ENCODE results near the gene RHOD. TPM values are rescaled to one million over a fixed set of nuclear protein-coding genes. Genes with fewer than 3 reads are reported as not detected.
A peak's percentile ranks its signal among the peaks of the same experiment; 100 is the strongest.

RHOD gene
- total RNA-seq, 1 experiment from 2014 or later: 190 TPM

DNA sequence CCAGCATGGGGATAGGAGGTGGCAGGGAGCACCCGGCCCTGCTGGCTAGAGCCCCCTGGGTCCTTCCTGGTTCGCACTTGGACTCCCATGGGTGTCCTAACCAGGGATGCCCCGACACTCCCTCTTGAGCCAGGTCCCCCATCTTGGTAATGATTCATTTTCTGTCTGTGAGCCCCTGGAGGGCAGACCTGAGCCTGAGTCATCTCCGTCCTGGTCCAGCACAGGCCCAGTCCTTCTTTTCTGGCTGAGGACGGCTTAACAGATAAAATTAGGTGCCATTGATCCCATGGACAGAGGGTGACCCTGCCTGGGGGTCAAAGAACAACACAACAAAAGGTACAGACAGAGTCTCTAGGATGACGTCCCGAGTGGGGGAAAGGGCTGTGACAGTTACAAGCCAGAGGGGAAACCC, 3.5 kb downstream of the RHOD start:
- peak; percentile 67 for DNase-seq (ENCODE audit: unreplicated experiment)
- POLR2A ChIA-PET: no interaction called here

DNA sequence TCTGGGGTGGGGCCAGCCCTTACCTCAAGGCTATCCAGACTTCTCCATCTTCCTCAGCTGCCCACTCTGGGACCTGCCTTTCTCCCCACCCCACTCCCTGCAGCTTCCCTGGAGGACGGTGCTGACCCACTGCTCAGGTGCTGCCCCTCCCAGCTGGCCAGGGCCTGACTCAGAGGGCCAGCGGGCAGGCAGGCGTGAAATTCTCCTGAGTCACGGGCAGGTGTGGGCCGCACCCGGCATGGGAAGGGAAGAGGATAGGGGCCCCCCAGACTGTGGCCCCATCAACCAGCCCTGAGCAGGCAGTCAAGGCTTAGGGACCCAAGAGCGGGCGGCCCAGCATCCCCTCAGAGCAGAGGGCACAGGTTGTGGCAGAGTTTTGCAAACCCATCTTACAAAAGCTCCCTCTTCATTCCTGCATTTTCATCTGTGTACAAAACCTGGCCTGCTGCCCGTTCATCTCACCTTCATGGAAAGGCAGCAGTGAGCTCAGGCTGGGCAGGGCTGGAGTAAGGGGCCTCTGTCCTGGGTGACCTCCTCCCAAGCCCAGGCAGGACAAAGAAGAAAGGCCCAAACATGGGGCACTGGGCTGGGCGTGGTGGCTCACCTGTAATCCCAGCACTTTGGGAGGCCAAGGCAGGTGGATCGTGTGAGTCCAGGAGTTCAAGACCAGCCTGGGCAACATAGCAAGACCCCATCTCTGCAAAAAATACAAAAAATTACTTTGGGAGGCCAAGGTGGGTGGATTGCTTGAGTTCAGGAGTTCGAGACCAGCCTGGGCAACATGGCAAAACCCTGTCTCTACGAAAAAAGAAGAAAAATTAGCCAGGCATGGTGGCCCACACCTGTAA, 6.1 kb downstream of the RHOD start:
- Mint-ChIP-seq H3K4me1 (ENCODE audit: insufficient read depth, unreplicated experiment) (peaks cover 25% of the 10 kb centered on the region), H3K36me3 (ENCODE audit: insufficient read depth, unreplicated experiment) (peaks cover 53% of the 10 kb centered on the region), H3K9me3 (ENCODE audit: unreplicated experiment) (no peaks in the 10 kb centered on the region), H3K4me3 (ENCODE audit: unreplicated experiment) (peak overlapping the region; percentile 62), H3K27me3 (ENCODE audit: insufficient read depth, unreplicated experiment) (no peaks in the 10 kb centered on the region), H3K27ac (ENCODE audit: low read depth, unreplicated experiment) (peak overlapping the region; percentile 89)
- CTCF ChIA-PET: interaction anchor here (0.6 to 1.8 kb wide), 3 partner anchors 10 to 15 kb away, joined by 3 to 14 read pairs (median 11); no protein-coding TSS in a partner anchor
- intact Hi-C loops (cut with micrococcal nuclease): no loop called here
- TF ChIP-seq, protein P1, sequence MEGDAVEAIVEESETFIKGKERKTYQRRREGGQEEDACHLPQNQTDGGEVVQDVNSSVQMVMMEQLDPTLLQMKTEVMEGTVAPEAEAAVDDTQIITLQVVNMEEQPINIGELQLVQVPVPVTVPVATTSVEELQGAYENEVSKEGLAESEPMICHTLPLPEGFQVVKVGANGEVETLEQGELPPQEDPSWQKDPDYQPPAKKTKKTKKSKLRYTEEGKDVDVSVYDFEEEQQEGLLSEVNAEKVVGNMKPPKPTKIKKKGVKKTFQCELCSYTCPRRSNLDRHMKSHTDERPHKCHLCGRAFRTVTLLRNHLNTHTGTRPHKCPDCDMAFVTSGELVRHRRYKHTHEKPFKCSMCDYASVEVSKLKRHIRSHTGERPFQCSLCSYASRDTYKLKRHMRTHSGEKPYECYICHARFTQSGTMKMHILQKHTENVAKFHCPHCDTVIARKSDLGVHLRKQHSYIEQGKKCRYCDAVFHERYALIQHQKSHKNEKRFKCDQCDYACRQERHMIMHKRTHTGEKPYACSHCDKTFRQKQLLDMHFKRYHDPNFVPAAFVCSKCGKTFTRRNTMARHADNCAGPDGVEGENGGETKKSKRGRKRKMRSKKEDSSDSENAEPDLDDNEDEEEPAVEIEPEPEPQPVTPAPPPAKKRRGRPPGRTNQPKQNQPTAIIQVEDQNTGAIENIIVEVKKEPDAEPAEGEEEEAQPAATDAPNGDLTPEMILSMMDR (IDR thresholded peaks at IDR 0.05; ENCODE audit: unreplicated experiment): no peak
- POLR2A ChIA-PET: interaction anchor here (0.9 to 1.8 kb wide), 10 partner anchors 8 to 320 kb away, joined by 3 to 11 read pairs (median 4); partner anchors contain the start of gene KDM2A
- DNase-seq (ENCODE audit: unreplicated experiment): peak; percentile 72
- BruUV-seq (replicated peaks): no TSS peak

More for the DNA sequence above, 3.5 kb downstream of the RHOD start:
- Mint-ChIP-seq H3K4me3 (ENCODE audit: unreplicated experiment) (peak overlapping the region; percentile 48), H3K27me3 (ENCODE audit: insufficient read depth, unreplicated experiment) (no peaks in the 10 kb centered on the region), H3K27ac (ENCODE audit: low read depth, unreplicated experiment) (peak overlapping the region; percentile 74), H3K36me3 (ENCODE audit: insufficient read depth, unreplicated experiment) (peaks cover 43% of the 10 kb centered on the region), H3K9me3 (ENCODE audit: unreplicated experiment) (no peaks in the 10 kb centered on the region), H3K4me1 (ENCODE audit: insufficient read depth, unreplicated experiment) (peaks cover 37% of the 10 kb centered on the region)
- intact Hi-C loops (cut with micrococcal nuclease): no loop called here
- CTCF ChIA-PET: interaction anchor here (1.1 kb wide), 1 partner anchor 263 kb away, joined by 3 read pairs; no protein-coding TSS in a partner anchor
- TF ChIP-seq, protein P1 (IDR thresholded peaks at IDR 0.05; ENCODE audit: unreplicated experiment): no peak
- no TSS peak for BruUV-seq (replicated peaks)

DNA sequence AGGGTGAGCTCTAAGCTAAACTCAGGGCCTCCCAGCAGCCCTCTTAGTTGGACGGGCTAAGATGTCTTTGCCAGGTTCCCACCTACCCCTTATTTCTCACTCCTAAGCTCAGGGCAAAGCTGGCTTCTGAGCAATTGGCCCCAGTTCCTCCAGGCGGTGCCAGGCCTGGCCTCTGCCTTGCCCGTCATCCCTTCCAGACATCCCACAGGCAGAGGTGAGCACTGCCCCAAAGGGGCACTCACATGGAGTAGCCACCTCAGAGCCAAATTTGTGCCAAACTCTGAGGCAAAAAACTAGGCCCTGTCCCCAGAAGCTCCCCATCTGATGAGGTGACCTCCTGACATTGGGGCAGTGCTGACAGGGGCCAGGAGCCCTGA, 9.7 kb downstream of the RHOD start:
- no peaks in the 10 kb centered on the region for H3K27me3 Mint-ChIP-seq (ENCODE audit: insufficient read depth, unreplicated experiment)
- H3K4me1 Mint-ChIP-seq (ENCODE audit: insufficient read depth, unreplicated experiment): peaks cover 16% of the 10 kb centered on the region
- H3K36me3 Mint-ChIP-seq (ENCODE audit: insufficient read depth, unreplicated experiment): peaks cover 53% of the 10 kb centered on the region
- TF ChIP-seq, protein P1 (IDR thresholded peaks at IDR 0.05; ENCODE audit: unreplicated experiment): no peak
- H3K4me3 Mint-ChIP-seq (ENCODE audit: unreplicated experiment): no peak overlapping the region
- no TSS peak for BruUV-seq (replicated peaks)
- no peak for DNase-seq (ENCODE audit: unreplicated experiment)
- POLR2A ChIA-PET: interaction anchor here (1.7 to 1.8 kb wide), 2 partner anchors 10 to 11 kb away, joined by 5 to 6 read pairs; no protein-coding TSS in a partner anchor
- no peaks in the 10 kb centered on the region for H3K9me3 Mint-ChIP-seq (ENCODE audit: unreplicated experiment)
- intact Hi-C loops (cut with micrococcal nuclease): no loop called here
- CTCF ChIA-PET: interaction anchor here (0.7 kb wide), 1 partner anchor 13 kb away, joined by 6 read pairs; no protein-coding TSS in a partner anchor
- H3K27ac Mint-ChIP-seq (ENCODE audit: low read depth, unreplicated experiment): peak overlapping the region; percentile 46
